CD14-positive monocyte (primary cell): Measurements from ENCODE around the gene ANXA4. TPM values are rescaled to one million over a fixed set of nuclear protein-coding genes. Genes with fewer than 3 reads are reported as not detected.

Source experiments
- DNase-seq, 3 donors: peaks; one replicate each; pipeline ENCODE4 v3.0.0-alpha.2; 2011 to 2022
- H2AFZ ChIP-seq: 2 replicates; pipeline ENCODE4 v1.6.0; 2012; ENCODE audit warnings: mild to moderate bottlenecking, low read depth, low read length, inconsistent platforms; ENCODE audit not compliant: insufficient read depth, poor library complexity, severe bottlenecking
- H3K27ac ChIP-seq, 2 donors: 1 replicate in 1 of 2; 2 replicates in 1 of 2; pipeline ENCODE4 v1.5.1; 2012 to 2013; ENCODE audit warnings: low read length in 2 of 2, control low read depth in 1 of 2, inconsistent platforms in 1 of 2, low read depth in 1 of 2, mild to moderate bottlenecking in 1 of 2
- H3K27me3 ChIP-seq, 2 donors: one replicate each; pipeline versions ENCODE4 v1.6.0 to v1.6.1; 2011 to 2013; ENCODE audit warnings: low read length in 2 of 2; ENCODE audit not compliant: control insufficient read depth in 2 of 2, insufficient read depth in 2 of 2
- H3K36me3 ChIP-seq, 2 donors: replicated peaks in 1 of 2; 1 replicate in 1 of 2; 2 replicates in 1 of 2; pipeline versions ENCODE4 v1.5.1 to v1.6.1; 2012 to 2013; ENCODE audit warnings: low read length in 2 of 2, control low read depth in 1 of 2, inconsistent platforms in 1 of 2, mild to moderate bottlenecking in 1 of 2; ENCODE audit not compliant: insufficient read depth in 2 of 2, control insufficient read depth in 1 of 2
- H3K4me1 ChIP-seq, 2 donors: 1 replicate in 1 of 2; 2 replicates in 1 of 2; pipeline versions ENCODE4 v1.5.1 to v1.6.1; 2012 to 2013; ENCODE audit warnings: low read length in 2 of 2, control low read depth in 1 of 2, inconsistent platforms in 1 of 2, mild to moderate bottlenecking in 1 of 2, moderate library complexity in 1 of 2; ENCODE audit not compliant: insufficient read depth in 2 of 2, control insufficient read depth in 1 of 2
- H3K4me2 ChIP-seq: replicated peaks from 2 replicates; pipeline ENCODE3; 2012; ENCODE audit warnings: low read length, moderate library complexity, mild to moderate bottlenecking; ENCODE audit not compliant: poor library complexity, severe bottlenecking; ENCODE audit errors: extremely low read depth
- H3K4me3 ChIP-seq, 3 experiments: fragments of 200-600 bp in 1 of 3; sonication (generic) in 1 of 3; replicated peaks in 1 of 3; 1 replicate in 2 of 3; 2 replicates in 1 of 3; pipeline ENCODE4 v1.5.1; 2011 to 2013; ENCODE audit warnings: low read length in 3 of 3, mild to moderate bottlenecking in 3 of 3, control low read depth in 2 of 3, low read depth in 2 of 3, inconsistent platforms in 1 of 3, moderate library complexity in 1 of 3
- H3K79me2 ChIP-seq: 2 replicates; pipeline ENCODE4 v1.6.0; 2012; ENCODE audit warnings: mild to moderate bottlenecking, control low read depth, inconsistent platforms, low read length, moderate library complexity; ENCODE audit not compliant: insufficient read depth
- H3K9ac ChIP-seq: 2 replicates; pipeline ENCODE4 v1.6.0; 2017; ENCODE audit warnings: low read length, mild to moderate bottlenecking; ENCODE audit not compliant: insufficient read depth, poor library complexity, severe bottlenecking
- H3K9me3 ChIP-seq, 2 donors: replicated peaks in 1 of 2; 1 replicate in 1 of 2; 2 replicates in 1 of 2; pipeline versions ENCODE4 v1.5.1 to v1.6.1; 2012 to 2013; ENCODE audit warnings: low read length in 2 of 2, control low read depth in 1 of 2; ENCODE audit not compliant: control insufficient read depth in 1 of 2, insufficient read depth in 1 of 2
- H4K20me1 ChIP-seq: 2 replicates; pipeline ENCODE4 v1.6.0; 2012; ENCODE audit warnings: mild to moderate bottlenecking, low read length, control low read depth, moderate library complexity; ENCODE audit not compliant: insufficient read depth
- H3K27ac Mint-ChIP-seq, 7 donors: one replicate each; pipeline ENCODE4 v1.8.0; 2020; ENCODE audit warnings: mild to moderate bottlenecking in 7 of 7, mixed read lengths in 7 of 7, moderate library complexity in 6 of 7, inconsistent platforms in 2 of 7
- H3K27me3 Mint-ChIP-seq, 3 donors: one replicate each; pipeline ENCODE4 v1.8.0; 2021 to 2022; ENCODE audit warnings: low read depth in 3 of 3, mild to moderate bottlenecking in 3 of 3, mixed read lengths in 3 of 3, moderate library complexity in 3 of 3, inconsistent platforms in 1 of 3
- H3K36me3 Mint-ChIP-seq, 2 donors: one replicate each; pipeline ENCODE4 v1.8.0; 2020; ENCODE audit warnings: mixed read lengths in 2 of 2, inconsistent platforms in 1 of 2, mild to moderate bottlenecking in 1 of 2
- H3K4me1 Mint-ChIP-seq: one replicate; pipeline ENCODE4 v1.8.0; 2020; ENCODE audit warnings: mild to moderate bottlenecking, mixed read lengths
- H3K4me3 Mint-ChIP-seq, 2 donors: one replicate each; pipeline ENCODE4 v1.8.0; 2020; ENCODE audit warnings: mild to moderate bottlenecking in 2 of 2, mixed read lengths in 2 of 2, moderate library complexity in 1 of 2
- H3K9me3 Mint-ChIP-seq, 7 donors: one replicate each; pipeline ENCODE4 v1.8.0; 2020 to 2022; ENCODE audit warnings: mixed read lengths in 7 of 7, mild to moderate bottlenecking in 6 of 7, moderate library complexity in 6 of 7, inconsistent platforms in 2 of 7
- WGBS: methylation state at CpG from one replicate; pipeline ENCODE4 v1.1.5; 2013; ENCODE audit warnings: missing lambda C conversion rate; ENCODE audit not compliant: insufficient coverage; 5-methylcytosine and 5-hydroxymethylcytosine counted together
- intact Hi-C, 2 donors: fragments of 100-400 bp; cut with micrococcal nuclease; formaldehyde crosslinking; loops; one replicate each; pipeline versions ENCODE4 v1.15.0 to v1.15.1; 2023
- polyA plus RNA-seq, 3 donors: library from polyadenylated mRNA; depleted of rRNA in 1 of 3; unstranded in 2 of 3; stranded (reverse) in 1 of 3; fragments of 300-500 nt in 2 of 3; fragments of >200 nt in 1 of 3; fragmentation: Illumina TruSeq in 2 of 3; gene quantifications; 1 replicate in 2 of 3; 2 replicates in 1 of 3; pipeline ENCODE4 v1.2.3, GENCODE V29; 2012 to 2021
- TF ChIP-seq, protein P1 (sequence below): fragments of 200-600 bp; IDR thresholded peaks from one replicate; pipeline ENCODE4 v1.8.0; 2022; ENCODE audit warnings: antibody characterized with exemption, mild to moderate bottlenecking

The ANXA4 gene
- polyA plus RNA-seq, 3 donors, result 30.0 to 95.7 (median 64.7) TPM

DNA sequence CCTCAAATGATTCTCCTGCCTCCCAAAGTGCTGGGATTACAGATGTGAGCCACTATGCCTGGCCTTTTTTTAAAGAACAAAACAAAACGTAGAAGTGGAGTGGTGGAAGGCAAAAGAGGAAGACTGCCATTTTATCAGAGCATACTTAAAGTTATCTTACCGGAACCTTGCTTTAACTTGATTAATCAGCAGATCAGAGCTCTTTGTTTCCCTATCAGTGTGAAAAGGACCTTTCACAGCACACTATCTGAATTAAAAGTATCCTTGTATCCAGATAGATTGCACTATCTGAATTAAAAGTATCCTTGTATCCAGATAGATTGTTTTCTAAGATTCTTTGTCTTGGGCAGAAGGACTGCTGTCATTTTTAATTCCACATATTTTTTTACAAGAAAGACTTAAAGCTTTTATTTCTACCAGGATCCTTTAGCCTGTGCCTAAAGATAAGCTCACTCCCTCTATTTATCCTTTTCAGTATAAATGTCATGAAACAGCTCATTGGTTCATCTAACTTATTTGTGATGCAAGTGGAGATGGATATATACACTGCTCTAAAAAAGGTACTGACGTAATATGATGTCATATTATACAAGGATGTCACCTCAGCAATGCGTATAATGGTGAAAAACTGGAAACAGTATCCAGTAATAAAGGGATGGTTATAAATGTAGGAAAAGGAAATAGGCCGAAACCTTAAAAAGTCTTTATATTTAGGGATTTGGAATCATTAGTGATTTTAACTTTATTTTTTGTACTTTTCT is 105.3 kb downstream of the ANXA4 start:
- peaks cover 56 to 88% of the 10 kb centered on the region in 2 donors for H3K36me3 ChIP-seq
- intact Hi-C loops, result no loop called here
- peak overlapping the region in 4 of 7 donors; percentile 26 to 73 (median 59) for H3K27ac Mint-ChIP-seq

DNA sequence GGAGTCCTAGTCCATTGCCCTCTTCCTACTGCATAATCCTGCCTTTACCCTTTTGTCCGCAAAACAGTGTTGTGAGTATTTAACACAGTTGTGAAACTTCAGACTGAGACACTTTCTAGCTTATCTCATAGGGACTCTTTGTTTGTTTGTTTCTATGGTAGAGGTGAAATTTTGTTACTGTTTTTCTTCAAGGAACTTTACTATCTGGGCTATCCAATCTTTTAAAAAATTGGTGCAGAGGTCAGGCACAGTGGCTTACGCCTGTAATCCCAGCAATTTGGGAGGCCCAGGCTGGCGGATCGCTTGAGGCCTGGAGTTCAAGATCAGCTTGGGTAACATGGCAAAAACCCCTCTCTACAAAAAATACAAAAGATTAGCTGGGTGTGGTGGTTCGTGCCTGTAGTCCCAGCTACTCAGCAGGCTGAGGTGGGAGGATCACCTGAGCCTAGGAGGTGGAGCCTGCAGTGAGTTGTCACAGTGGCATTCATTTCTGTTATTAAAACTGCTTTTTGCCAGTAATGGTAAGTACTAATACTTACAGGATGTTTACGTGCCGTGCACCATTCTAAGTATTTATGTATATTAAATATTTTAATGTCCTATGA is 106.4 kb downstream of the ANXA4 start:
- Mint-ChIP-seq H3K27ac (peak overlapping the region in 1 of 7 donors; percentile 32), H3K4me1 (peaks cover 5% of the 10 kb centered on the region), H3K27me3 (no peaks in the 10 kb centered on the region), H3K36me3 (peaks cover 49 to 73% of the 10 kb centered on the region in 2 donors), H3K4me3 (no peak overlapping the region), H3K9me3 (peaks cover 0 to 2% (median 0%) of the 10 kb centered on the region in 7 donors)
- no peak overlapping the region for H3K9ac ChIP-seq
- H3K4me3 ChIP-seq, result no peak overlapping the region
- no peak overlapping the region for H3K4me2 ChIP-seq
- H3K9me3 ChIP-seq, result no peaks in the 10 kb centered on the region
- WGBS, result no CpG with 5 or more reads among the region's 7 CpGs
- TF ChIP-seq, protein P1, sequence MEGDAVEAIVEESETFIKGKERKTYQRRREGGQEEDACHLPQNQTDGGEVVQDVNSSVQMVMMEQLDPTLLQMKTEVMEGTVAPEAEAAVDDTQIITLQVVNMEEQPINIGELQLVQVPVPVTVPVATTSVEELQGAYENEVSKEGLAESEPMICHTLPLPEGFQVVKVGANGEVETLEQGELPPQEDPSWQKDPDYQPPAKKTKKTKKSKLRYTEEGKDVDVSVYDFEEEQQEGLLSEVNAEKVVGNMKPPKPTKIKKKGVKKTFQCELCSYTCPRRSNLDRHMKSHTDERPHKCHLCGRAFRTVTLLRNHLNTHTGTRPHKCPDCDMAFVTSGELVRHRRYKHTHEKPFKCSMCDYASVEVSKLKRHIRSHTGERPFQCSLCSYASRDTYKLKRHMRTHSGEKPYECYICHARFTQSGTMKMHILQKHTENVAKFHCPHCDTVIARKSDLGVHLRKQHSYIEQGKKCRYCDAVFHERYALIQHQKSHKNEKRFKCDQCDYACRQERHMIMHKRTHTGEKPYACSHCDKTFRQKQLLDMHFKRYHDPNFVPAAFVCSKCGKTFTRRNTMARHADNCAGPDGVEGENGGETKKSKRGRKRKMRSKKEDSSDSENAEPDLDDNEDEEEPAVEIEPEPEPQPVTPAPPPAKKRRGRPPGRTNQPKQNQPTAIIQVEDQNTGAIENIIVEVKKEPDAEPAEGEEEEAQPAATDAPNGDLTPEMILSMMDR, result no peak
- H4K20me1 ChIP-seq, result no peaks in the 10 kb centered on the region
- intact Hi-C loops, result no loop called here
- DNase-seq, result no peak
- no peaks in the 10 kb centered on the region for H3K79me2 ChIP-seq
- no peak overlapping the region for H2AFZ ChIP-seq
- no peak overlapping the region for H3K27ac ChIP-seq
- peaks cover 0 to under 1% of the 10 kb centered on the region in 2 donors for H3K4me1 ChIP-seq
- H3K27me3 ChIP-seq, result no peaks in the 10 kb centered on the region
- H3K36me3 ChIP-seq, result peaks cover 60 to 92% of the 10 kb centered on the region in 2 donors

More for the DNA sequence above, 105.3 kb downstream of the ANXA4 start:
- Histone ChIP-seq H3K9me3 (no peaks in the 10 kb centered on the region), H3K27ac (no peak overlapping the region), H2AFZ (no peak overlapping the region), H3K4me2 (no peak overlapping the region), H3K79me2 (no peaks in the 10 kb centered on the region), H3K9ac (no peak overlapping the region), H3K4me1 (no peaks in the 10 kb centered on the region), H3K27me3 (no peaks in the 10 kb centered on the region), H3K4me3 (no peak overlapping the region), H4K20me1 (no peaks in the 10 kb centered on the region)
- Mint-ChIP-seq H3K9me3 (peaks cover 0 to 2% (median 0%) of the 10 kb centered on the region in 7 donors), H3K36me3 (peaks cover 48 to 65% of the 10 kb centered on the region in 2 donors), H3K4me3 (no peak overlapping the region), H3K27me3 (no peaks in the 10 kb centered on the region), H3K4me1 (peaks cover 5% of the 10 kb centered on the region)
- DNase-seq, result no peak
- 40% methylated on average over 1 of the region's 5 CpGs for WGBS
- TF ChIP-seq, protein P1, result no peak
